ENCODE measurements around the gene GAGE13.
"Not testable (repeated sequence)": the region's sequence is repeated elsewhere in the genome, so short reads cannot be mapped to it uniquely, and the experiment has no call there.

- not testable (repeated sequence) for TF ChIP-seq EZH2 (IDR thresholded peaks at IDR 0.05; ENCODE audit: borderline replicate concordance); CTCF (IDR thresholded peaks at IDR 0.05; ENCODE audit: poor library complexity); EZH2phosphoT487 (IDR thresholded peaks at IDR 0.05; ENCODE audit: low read depth, severe bottlenecking, unreplicated experiment)
Observed at GRCh38 chrX:49307775-49308174, 23.6 kb upstream of the GAGE13 start.
